Endodermal cell (in vitro differentiated cells): ENCODE data around the gene CAND2. TPM values are rescaled to one million over a fixed set of nuclear protein-coding genes. Genes with fewer than 3 reads are reported as not detected.

ENCODE experiments used
- DNase-seq: peaks from one replicate; pipeline ENCODE4 v3.0.0-alpha.2; 2017
- H3K27ac ChIP-seq: 2 replicates; pipeline ENCODE4 v1.5.1; 2013; ENCODE audit warnings: mild to moderate bottlenecking, low read depth, low read length, moderate library complexity
- H3K27me3 ChIP-seq: 2 replicates; pipeline ENCODE4 v1.6.1; 2013; ENCODE audit warnings: mild to moderate bottlenecking, low read length, moderate library complexity; ENCODE audit not compliant: insufficient read depth, control insufficient read depth, poor library complexity, severe bottlenecking
- H3K36me3 ChIP-seq: 2 replicates; pipeline ENCODE4 v1.7.0; 2013; ENCODE audit warnings: mild to moderate bottlenecking, low read length, moderate library complexity; ENCODE audit not compliant: control insufficient read depth, insufficient read depth
- H3K4me1 ChIP-seq: one replicate; pipeline ENCODE4 v1.7.0; 2013; ENCODE audit warnings: low read length; ENCODE audit not compliant: control insufficient read depth, insufficient read depth
- H3K4me3 ChIP-seq: 2 replicates; pipeline ENCODE4 v1.5.1; 2013; ENCODE audit warnings: mild to moderate bottlenecking, low read length, moderate library complexity
- H3K9ac ChIP-seq: 2 replicates; pipeline ENCODE4 v1.6.1; 2013; ENCODE audit warnings: mild to moderate bottlenecking, low read length, moderate library complexity; ENCODE audit not compliant: poor library complexity, severe bottlenecking; ENCODE audit errors: extremely low read depth
- H3K9me3 ChIP-seq: 2 replicates; pipeline ENCODE4 v1.6.1; 2013; ENCODE audit warnings: mild to moderate bottlenecking, low read length, moderate library complexity; ENCODE audit not compliant: control insufficient read depth
- H3K27ac Mint-ChIP-seq: 2 replicates; pipeline ENCODE4 v1.8.0; 2020; ENCODE audit warnings: mixed read lengths
- H3K27me3 Mint-ChIP-seq: 2 replicates; pipeline ENCODE4 v1.8.0; 2021; ENCODE audit warnings: mild to moderate bottlenecking, mixed read lengths; ENCODE audit not compliant: insufficient read depth
- H3K36me3 Mint-ChIP-seq: 2 replicates; pipeline ENCODE4 v1.8.0; 2020; ENCODE audit warnings: low read depth, mixed read lengths
- H3K4me1 Mint-ChIP-seq: 2 replicates; pipeline ENCODE4 v1.8.0; 2020; ENCODE audit warnings: mixed read lengths
- H3K4me3 Mint-ChIP-seq: 2 replicates; pipeline ENCODE4 v1.8.0; 2020; ENCODE audit warnings: mild to moderate bottlenecking, moderate library complexity, mixed read lengths
- H3K9me3 Mint-ChIP-seq: 2 replicates; pipeline ENCODE4 v1.8.0; 2020; ENCODE audit warnings: mild to moderate bottlenecking, mixed read lengths
- CTCF ChIP-seq: fragments of 200-600 bp; sonication (generic); conservative IDR thresholded peaks from 2 replicates; pipeline ENCODE4 v1.5.0; 2021; ENCODE audit warnings: antibody characterized with exemption, mild to moderate bottlenecking
- WGBS, 2 experiments: methylation state at CpG; one replicate each; pipeline versions ENCODE4 v1.1.5 to v1.1.7; 2013; ENCODE audit warnings: missing lambda C conversion rate in 2 of 2, mixed read lengths in 1 of 2; ENCODE audit not compliant: insufficient coverage in 1 of 2, insufficient read length in 1 of 2; 5-methylcytosine and 5-hydroxymethylcytosine counted together
- total RNA-seq, 2 donors: library from RNA; stranded (reverse); fragmentation: NEBNext Ultra II Directional in 1 of 2; extraction: Animal tissue kit (Norgen Biotek cat#: 25700) in 1 of 2; gene quantifications; 2 replicates in 1 of 2; 3 replicates in 1 of 2; pipeline ENCODE4 v1.2.1, GENCODE V29; 2021

The CAND2 gene
- total RNA-seq, 2 donors from 2014 or later = 7.8 to 15.0 TPM

- DNase-seq = no peak
- Histone ChIP-seq H3K4me3 (no peak overlapping the region), H3K9me3 (no peaks in the 10 kb centered on the region), H3K9ac (no peak overlapping the region), H3K27me3 (no peaks in the 10 kb centered on the region), H3K4me1 (no peaks in the 10 kb centered on the region), H3K27ac (no peak overlapping the region), H3K36me3 (no peaks in the 10 kb centered on the region)
- 83 to 93% methylated on average over 2 of the region's 2 CpGs for WGBS, 2 experiments
- H3K4me1 Mint-ChIP-seq = no peaks in the 10 kb centered on the region
- no peak overlapping the region for H3K4me3 Mint-ChIP-seq
- H3K9me3 Mint-ChIP-seq = no peaks in the 10 kb centered on the region
- peaks cover 16% of the 10 kb centered on the region for H3K27me3 Mint-ChIP-seq
- H3K27ac Mint-ChIP-seq = no peak overlapping the region
- TF ChIP-seq CTCF = no peak
- H3K36me3 Mint-ChIP-seq = no peaks in the 10 kb centered on the region
Observed at GRCh38 chr3:12773030-12773709, 23.3 kb upstream of the CAND2 start.

- no peak for TF ChIP-seq CTCF
Observed at GRCh38 chr3:12773710-12774086, 22.8 kb upstream of the CAND2 start.

GRCh38 chr3:12774619-12775018, 21.9 kb upstream of the CAND2 start:
- Histone ChIP-seq H3K9me3 (no peaks in the 10 kb centered on the region), H3K27me3 (no peaks in the 10 kb centered on the region), H3K9ac (no peak overlapping the region), H3K4me3 (no peak overlapping the region), H3K36me3 (no peaks in the 10 kb centered on the region), H3K27ac (no peak overlapping the region), H3K4me1 (no peaks in the 10 kb centered on the region)
- no peaks in the 10 kb centered on the region for H3K9me3 Mint-ChIP-seq
- H3K4me3 Mint-ChIP-seq = no peak overlapping the region
- H3K27ac Mint-ChIP-seq = no peak overlapping the region
- DNase-seq = no peak
- no peaks in the 10 kb centered on the region for H3K36me3 Mint-ChIP-seq
- 78 to 81% methylated on average over 3 to 4 of the region's 4 CpGs for WGBS, 2 experiments
- H3K27me3 Mint-ChIP-seq = peaks cover 10% of the 10 kb centered on the region
- H3K4me1 Mint-ChIP-seq = no peaks in the 10 kb centered on the region
- no peak for TF ChIP-seq CTCF

More at GRCh38 chr3:12773710-12774086, 22.8 kb upstream of the CAND2 start:
- Mint-ChIP-seq H3K4me1 (no peaks in the 10 kb centered on the region), H3K4me3 (no peak overlapping the region), H3K27ac (no peak overlapping the region), H3K9me3 (no peaks in the 10 kb centered on the region), H3K36me3 (no peaks in the 10 kb centered on the region), H3K27me3 (peaks cover 14% of the 10 kb centered on the region)
- no peak overlapping the region for H3K27ac ChIP-seq
- H3K9me3 ChIP-seq = no peaks in the 10 kb centered on the region
- H3K9ac ChIP-seq = no peak overlapping the region
- H3K4me1 ChIP-seq = no peaks in the 10 kb centered on the region
- WGBS, 2 experiments = 91 to 100% methylated on average over 1 of the region's 1 CpG
- H3K27me3 ChIP-seq = no peaks in the 10 kb centered on the region
- DNase-seq = no peak
- no peak overlapping the region for H3K4me3 ChIP-seq
- H3K36me3 ChIP-seq = no peaks in the 10 kb centered on the region
